GM23248 (cell line): ENCODE results near the gene WNT1. TPM values are rescaled to one million over a fixed set of nuclear protein-coding genes. Genes with fewer than 3 reads are reported as not detected.
A peak's percentile ranks its signal among the peaks of the same experiment; 100 is the strongest.

Source experiments
- DNase-seq: peaks from one replicate; pipeline ENCODE4 v3.0.0-alpha.2; 2015
- H2AFZ ChIP-seq: fragments of 200-600 bp; sonication (generic); 2 replicates; pipeline ENCODE4 v1.6.1; 2016; ENCODE audit warnings: antibody characterized with exemption
- H3F3A ChIP-seq: fragments of 200-600 bp; sonication (generic); 2 replicates; pipeline ENCODE4 v1.6.1; 2016; ENCODE audit warnings: mild to moderate bottlenecking, antibody characterized with exemption, mixed run types; ENCODE audit not compliant: insufficient read depth
- H3K27ac ChIP-seq: fragments of 200-600 bp; sonication (generic); 2 replicates; pipeline ENCODE4 v1.5.1; 2016; ENCODE audit warnings: mild to moderate bottlenecking
- H3K27me3 ChIP-seq: fragments of 200-600 bp; sonication (generic); replicated peaks from 2 replicates; pipeline ENCODE4 v1.6.1; 2016; ENCODE audit warnings: mild to moderate bottlenecking; ENCODE audit not compliant: insufficient read depth
- H3K36me3 ChIP-seq: fragments of 200-600 bp; sonication (generic); 2 replicates; pipeline ENCODE4 v1.6.1; 2016; ENCODE audit warnings: low read depth, mild to moderate bottlenecking
- H3K4me1 ChIP-seq: fragments of 200-600 bp; sonication (generic); 2 replicates; pipeline ENCODE4 v1.6.1; 2016; ENCODE audit warnings: mild to moderate bottlenecking; ENCODE audit not compliant: insufficient read depth
- H3K4me2 ChIP-seq: fragments of 200-600 bp; sonication (generic); one replicate; pipeline ENCODE4 v1.6.1; 2016; ENCODE audit warnings: mild to moderate bottlenecking; ENCODE audit not compliant: unreplicated experiment
- H3K4me3 ChIP-seq: fragments of 200-600 bp; sonication (generic); 2 replicates; pipeline ENCODE4 v1.5.1; 2016; ENCODE audit warnings: mild to moderate bottlenecking
- H3K79me2 ChIP-seq: fragments of 200-600 bp; sonication (generic); 2 replicates; pipeline ENCODE4 v1.6.1; 2016; ENCODE audit warnings: mild to moderate bottlenecking; ENCODE audit not compliant: insufficient read depth
- H3K9ac ChIP-seq: fragments of 200-600 bp; sonication (generic); 2 replicates; pipeline ENCODE4 v1.6.1; 2016; ENCODE audit warnings: mild to moderate bottlenecking
- H3K9me2 ChIP-seq: fragments of 200-600 bp; sonication (generic); 2 replicates; pipeline ENCODE4 v1.6.1; 2016; ENCODE audit warnings: mixed run types, mild to moderate bottlenecking, moderate library complexity; ENCODE audit not compliant: insufficient read depth
- H3K9me3 ChIP-seq: fragments of 200-600 bp; sonication (generic); one replicate; pipeline ENCODE4 v1.6.1; 2017; ENCODE audit warnings: low read depth
- H4K20me1 ChIP-seq: fragments of 200-600 bp; sonication (generic); 2 replicates; pipeline ENCODE4 v1.6.0; 2016; ENCODE audit not compliant: insufficient read depth
- EZH2 ChIP-seq: fragments of 200-600 bp; sonication (generic); IDR thresholded peaks from 2 replicates; pipeline ENCODE4 v1.6.1; 2018; ENCODE audit warnings: antibody characterized with exemption, mild to moderate bottlenecking; ENCODE audit not compliant: insufficient read depth, poor library complexity, severe bottlenecking
- EZH2phosphoT487 ChIP-seq: fragments of 200-600 bp; sonication (generic); IDR thresholded peaks from 2 replicates; pipeline ENCODE4 v1.6.1; 2018; ENCODE audit warnings: antibody characterized with exemption, moderate library complexity, mild to moderate bottlenecking, low read depth; ENCODE audit not compliant: insufficient read depth
- WGBS, 2 experiments: methylation state at CpG; one replicate each; pipeline ENCODE4 v1.1.6; 2015 to 2017; ENCODE audit warnings: low lambda C conversion rate in 2 of 2, low coverage in 1 of 2; ENCODE audit errors: missing lambda C conversion rate in 2 of 2; 5-methylcytosine and 5-hydroxymethylcytosine counted together
- in situ Hi-C: fragments of 300-500 bp; cut with MboI; formaldehyde crosslinking; loops from 2 replicates; pipeline ENCODE4 v1.15.0; 2020
- polyA plus RNA-seq: library from polyadenylated mRNA; unstranded; fragments of >200 nt; fragmentation: Nextera tagmentation; extraction: Ambion mirVana; gene quantifications from 2 replicates; pipeline ENCODE4 v1.2.1, GENCODE V29; 2016
- total RNA-seq: library from RNA; depleted of rRNA; stranded (reverse); fragments of >200 nt; shearing (Covaris generic); gene quantifications from 2 replicates; pipeline ENCODE4 v1.2.3, GENCODE V29; 2014

Gene WNT1
- total and polyA plus RNA-seq, 2 experiments from 2014 or later, result not detected

DNA sequence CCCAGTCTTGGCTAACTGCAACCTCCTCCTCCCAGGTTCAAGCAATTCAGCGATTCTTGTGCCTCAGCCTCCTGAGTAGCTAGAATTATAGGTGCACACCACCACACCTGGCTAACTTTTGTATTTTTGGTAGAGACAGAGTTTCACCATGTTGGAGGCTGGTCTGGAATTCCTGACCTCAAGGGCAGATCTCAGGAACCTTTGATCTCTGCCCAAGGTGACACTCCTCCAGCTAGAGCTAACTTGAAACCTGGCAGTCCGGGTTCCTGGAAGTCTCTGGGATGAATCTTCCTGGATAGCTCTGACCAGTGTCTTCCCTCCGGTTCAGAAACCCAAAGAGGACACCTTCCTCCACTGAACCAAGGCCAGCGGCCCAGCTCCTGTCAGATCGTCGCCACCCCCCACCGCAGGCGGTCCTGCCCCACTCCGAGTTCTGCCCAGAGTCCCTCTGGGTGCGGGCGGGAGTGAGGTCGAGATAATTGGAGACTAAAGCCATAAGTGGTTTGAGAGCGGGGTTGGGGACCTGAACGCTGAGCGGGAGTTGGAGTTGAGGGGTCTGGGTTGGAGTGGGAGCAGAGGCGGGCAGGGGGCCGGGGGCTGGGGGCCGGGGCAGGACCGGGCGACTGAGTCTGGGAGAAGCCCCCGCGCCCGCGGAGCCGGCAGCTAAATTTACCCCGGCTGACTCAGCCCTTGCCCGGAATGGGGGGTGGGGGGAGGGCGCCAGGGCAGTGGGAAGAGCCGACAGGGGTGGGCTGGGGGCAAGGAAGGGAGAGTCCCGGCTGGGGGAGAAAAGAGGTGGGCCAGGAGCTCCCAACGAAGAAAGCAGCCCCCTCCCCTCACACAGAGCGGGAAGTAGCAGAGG, 16.3 kb downstream of the WNT1 start:
- no peaks in the 10 kb centered on the region for H3K9me3 ChIP-seq
- H3K36me3 ChIP-seq, result no peaks in the 10 kb centered on the region
- TF ChIP-seq EZH2phosphoT487, result no peak
- TF ChIP-seq EZH2, result no peak
- no peak overlapping the region for H3K9ac ChIP-seq
- DNase-seq, result no peak
- H3K4me2 ChIP-seq, result peak overlapping the region; percentile 82
- peaks cover 2% of the 10 kb centered on the region for H3K4me1 ChIP-seq
- no peaks in the 10 kb centered on the region for H3F3A ChIP-seq
- no peaks in the 10 kb centered on the region for H3K27me3 ChIP-seq
- no peaks in the 10 kb centered on the region for H3K9me2 ChIP-seq
- no peak overlapping the region for H3K4me3 ChIP-seq
- H4K20me1 ChIP-seq, result no peaks in the 10 kb centered on the region
- H2AFZ ChIP-seq, result no peak overlapping the region
- 21 to 34% methylated on average over 16 to 32 of the region's 32 CpGs for WGBS, 2 experiments
- H3K27ac ChIP-seq, result no peak overlapping the region
- in situ Hi-C loops, result no loop called here
- H3K79me2 ChIP-seq, result no peaks in the 10 kb centered on the region

DNA sequence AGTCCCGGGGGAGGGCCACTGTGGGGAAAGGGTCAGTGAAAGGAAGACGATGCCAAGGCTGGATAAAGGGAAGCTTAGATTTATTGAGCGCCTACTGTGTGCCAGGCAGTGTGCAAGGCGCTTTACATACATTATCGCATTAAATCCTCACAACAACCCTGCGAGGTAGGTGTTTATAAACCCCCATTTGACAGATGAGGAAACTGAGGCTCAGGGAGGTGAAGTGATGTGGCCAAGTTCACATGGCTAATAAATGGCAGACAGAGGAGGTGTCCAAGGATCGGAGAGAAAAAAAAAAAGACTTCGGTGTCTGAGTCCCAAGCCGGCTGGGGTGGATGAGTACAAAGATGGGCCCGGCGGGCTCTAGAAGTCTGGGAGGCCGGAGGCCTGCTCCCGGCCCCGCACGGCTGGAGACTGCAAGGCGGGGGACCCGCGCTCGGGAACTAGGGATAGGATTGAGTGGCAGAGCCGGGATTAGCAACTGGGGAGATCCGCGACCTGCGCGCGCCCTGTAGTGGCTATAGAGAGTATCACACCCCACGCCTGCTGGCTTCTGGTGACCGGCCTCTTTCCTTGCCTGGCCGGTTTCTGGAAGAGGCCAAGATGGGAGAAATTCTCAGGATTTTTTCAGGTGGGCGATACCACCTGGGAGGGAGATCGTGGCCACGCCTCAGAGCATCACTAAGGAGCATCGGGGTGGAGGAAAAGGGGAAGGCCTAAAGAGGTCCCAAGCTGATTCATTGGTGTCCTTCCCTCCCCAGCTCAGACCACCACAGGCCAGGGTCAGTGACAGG, 17.2 kb downstream of the WNT1 start:
- H3K27me3 ChIP-seq, result no peaks in the 10 kb centered on the region
- in situ Hi-C loops, result no loop called here
- H3K4me1 ChIP-seq, result peaks cover 10% of the 10 kb centered on the region
- H3K36me3 ChIP-seq, result no peaks in the 10 kb centered on the region
- no peaks in the 10 kb centered on the region for H4K20me1 ChIP-seq
- no peaks in the 10 kb centered on the region for H3K79me2 ChIP-seq
- 0 out of 2 replicates have a peak overlapping the region, but pooled peaks have one; percentile 11 for H3K9ac ChIP-seq
- H3K9me3 ChIP-seq, result no peaks in the 10 kb centered on the region
- no peaks in the 10 kb centered on the region for H3F3A ChIP-seq
- no peak overlapping the region for H3K27ac ChIP-seq
- H3K9me2 ChIP-seq, result no peaks in the 10 kb centered on the region
- TF ChIP-seq EZH2phosphoT487 (no peak), EZH2 (no peak)
- DNase-seq, result peak; percentile 93
- 4 to 5% methylated on average over 32 of the region's 32 CpGs for WGBS, 2 experiments
- peak overlapping the region; percentile 65 for H2AFZ ChIP-seq
- H3K4me2 ChIP-seq, result peak overlapping the region; percentile 82
- H3K4me3 ChIP-seq, result peak overlapping the region; percentile 61

GRCh38 chr12:48996794-48997718, 18.9 kb downstream of the WNT1 start:
- H3F3A ChIP-seq, result 0 out of 2 replicates have a peak, but pooled peaks cover 1% of the 10 kb centered on the region
- peaks cover 12% of the 10 kb centered on the region for H3K4me1 ChIP-seq
- peak overlapping the region; percentile 64 for H2AFZ ChIP-seq
- peaks cover 2% of the 10 kb centered on the region; the same call in 1 of the 2 replicates for H3K36me3 ChIP-seq
- no peaks in the 10 kb centered on the region for H3K9me2 ChIP-seq
- in situ Hi-C loops, result no loop called here
- H3K27me3 ChIP-seq, result no peaks in the 10 kb centered on the region
- 30% methylated on average over 36 to 70 of the region's 71 CpGs for WGBS, 2 experiments
- peak overlapping the region; percentile 50 for H3K4me3 ChIP-seq
- H3K4me2 ChIP-seq, result peak overlapping the region; percentile 39
- no peaks in the 10 kb centered on the region for H4K20me1 ChIP-seq
- peak; percentile 87 for DNase-seq
- no peaks in the 10 kb centered on the region for H3K79me2 ChIP-seq
- TF ChIP-seq EZH2phosphoT487 (no peak), EZH2 (no peak)
- H3K27ac ChIP-seq, result no peak overlapping the region
- peak overlapping the region; percentile 18; the same call in 1 of the 2 replicates for H3K9ac ChIP-seq
- H3K9me3 ChIP-seq, result no peaks in the 10 kb centered on the region
